WTC11 (cell line): Measurements from ENCODE around the gene MPPE1.

Experiments used
- ATF3 ChIP-seq: sonication (generic); formaldehyde crosslinking; conservative IDR thresholded peaks from 2 replicates; pipeline ENCODE4 v1.8.1; 2022; ENCODE audit warnings: mild to moderate bottlenecking, missing genetic modification reagents
- CREB1 ChIP-seq: sonication (generic); formaldehyde crosslinking; IDR thresholded peaks from 2 replicates; pipeline ENCODE4 v1.8.0; 2023; ENCODE audit warnings: mild to moderate bottlenecking, missing genetic modification reagents
- CTCF ChIP-seq: fragments of 200-600 bp; IDR thresholded peaks from 2 replicates; pipeline ENCODE4 v1.8.0; 2022; ENCODE audit warnings: antibody characterized with exemption
- ESRRA ChIP-seq: sonication (generic); formaldehyde crosslinking; IDR thresholded peaks from 2 replicates; pipeline ENCODE4 v1.8.1; 2022; ENCODE audit warnings: mild to moderate bottlenecking, missing genetic modification reagents, borderline replicate concordance
- ETV6 ChIP-seq: sonication (generic); formaldehyde crosslinking; IDR thresholded peaks from 2 replicates; pipeline ENCODE4 v1.8.1; 2022; ENCODE audit warnings: mild to moderate bottlenecking, missing genetic modification reagents
- KAT7 ChIP-seq: sonication (generic); formaldehyde crosslinking; IDR thresholded peaks from 2 replicates; pipeline ENCODE4 v1.8.1; 2023; ENCODE audit warnings: missing genetic modification reagents, mild to moderate bottlenecking, borderline replicate concordance
- MAX ChIP-seq: sonication (generic); formaldehyde crosslinking; IDR thresholded peaks from 2 replicates; pipeline ENCODE4 v1.8.0; 2022; ENCODE audit warnings: mild to moderate bottlenecking, missing genetic modification reagents
- SMAD3 ChIP-seq: sonication (generic); formaldehyde crosslinking; IDR thresholded peaks from 2 replicates; pipeline ENCODE4 v1.8.0; 2022; ENCODE audit warnings: missing genetic modification reagents, mild to moderate bottlenecking, borderline replicate concordance
- TEAD1 ChIP-seq: sonication (generic); formaldehyde crosslinking; IDR thresholded peaks from 2 replicates; pipeline ENCODE4 v1.8.0; 2022; ENCODE audit warnings: mild to moderate bottlenecking, missing genetic modification reagents
- TP53 ChIP-seq: sonication (generic); formaldehyde crosslinking; IDR thresholded peaks from 2 replicates; pipeline ENCODE4 v1.8.1; 2023; ENCODE audit warnings: mild to moderate bottlenecking, missing genetic modification reagents
- ZNF138 ChIP-seq: sonication (generic); formaldehyde crosslinking; conservative IDR thresholded peaks from 2 replicates; pipeline ENCODE4 v1.8.1; 2022; ENCODE audit warnings: mild to moderate bottlenecking, moderate library complexity, missing genetic modification reagents
- ZNF219 ChIP-seq: sonication (generic); formaldehyde crosslinking; IDR thresholded peaks from 2 replicates; pipeline ENCODE4 v1.8.0; 2023; ENCODE audit warnings: missing genetic modification reagents, mild to moderate bottlenecking, borderline replicate concordance
- ZNF512 ChIP-seq: sonication (generic); formaldehyde crosslinking; IDR thresholded peaks from 2 replicates; pipeline ENCODE4 v1.8.1; 2022; ENCODE audit warnings: missing genetic modification reagents, borderline replicate concordance

- TF ChIP-seq TEAD1 (CRISPR knock-in tag) (no peak), CREB1 (CRISPR knock-in tag) (no peak), TP53 (CRISPR knock-in tag) (no peak), ATF3 (CRISPR knock-in tag) (no peak), SMAD3 (no peak), ESRRA (CRISPR knock-in tag) (no peak), CTCF (no peak), MAX (CRISPR knock-in tag) (no peak), ZNF138 (CRISPR knock-in tag) (no peak), ETV6 (CRISPR knock-in tag) (no peak), KAT7 (CRISPR knock-in tag) (no peak), ZNF512 (no peak), ZNF219 (no peak)
Measured at GRCh38 chr18:11955239-11956029, 47.3 kb upstream of the MPPE1 start.
